Stimulated activated CD4-positive, alpha-beta T cell treated with anti-CD3 and anti-CD28 coated beads, Interleukin-1b, Interleukin-23, amount 100 ng/mL, for 48 hours (primary cell): ENCODE results near the gene LBHD2.
"Not testable (repeated sequence)": the region's sequence is repeated elsewhere in the genome, so short reads cannot be mapped to it uniquely, and the experiment has no call there.

Experiments
- DNase-seq: peaks from one replicate; pipeline ENCODE4 v3.0.0-alpha.2; 2020

The LBHD2 gene

GRCh38 chr14:103084021-103084919 lies at the start of gene LBHD2:
Gene LBHD2 (plus strand): TSS chr14:103084210. CDS start chr14:103086013, 1,803 bp downstream.
- DNase-seq = no peak

- DNase-seq = no peak
These were observed 42.5 kb upstream of the LBHD2 start for GRCh38 chr14:103041464-103041863.

- no peak for DNase-seq
These were observed 40.6 kb upstream of the LBHD2 start for GRCh38 chr14:103043257-103044015.

GRCh38 chr14:103045371-103045869 lies 38.6 kb upstream of the LBHD2 start:
- no peak for DNase-seq

GRCh38 chr14:103047453-103047852 lies 36.6 kb upstream of the LBHD2 start:
- not testable (repeated sequence) for DNase-seq

- DNase-seq = no peak
These were observed 33.1 kb upstream of the LBHD2 start for GRCh38 chr14:103050935-103051334.

GRCh38 chr14:103052407-103052806 lies 31.6 kb upstream of the LBHD2 start:
- DNase-seq = no peak

- no peak for DNase-seq
These were observed 28.3 kb upstream of the LBHD2 start for GRCh38 chr14:103055695-103056094.

- no peak for DNase-seq
These were observed 27.5 kb upstream of the LBHD2 start for GRCh38 chr14:103056322-103057027.

- no peak for DNase-seq
These were observed 27.0 kb upstream of the LBHD2 start for GRCh38 chr14:103057028-103057371.

GRCh38 chr14:103057372-103058163 lies 26.4 kb upstream of the LBHD2 start, which contains the start of gene CDC42BPB:
Gene CDC42BPB (minus strand): TSS chr14:103057549. CDS start chr14:103057173, 376 bp downstream.
- DNase-seq = peak; percentile 52

GRCh38 chr14:103058164-103059055 lies 25.6 kb upstream of the LBHD2 start:
- DNase-seq = no peak

GRCh38 chr14:103059556-103059955 lies 24.5 kb upstream of the LBHD2 start:
- no peak for DNase-seq

- DNase-seq = no peak
These were observed 22.5 kb upstream of the LBHD2 start for GRCh38 chr14:103061482-103061976.

GRCh38 chr14:103064436-103064835 lies 19.6 kb upstream of the LBHD2 start:
- DNase-seq = no peak

GRCh38 chr14:103064978-103065377 lies 19.0 kb upstream of the LBHD2 start:
- DNase-seq = no peak

- no peak for DNase-seq
These were observed 18.1 kb upstream of the LBHD2 start for GRCh38 chr14:103065861-103066260.

- DNase-seq = no peak
These were observed 17.6 kb upstream of the LBHD2 start for GRCh38 chr14:103066399-103066798.

GRCh38 chr14:103067231-103067954 lies 16.6 kb upstream of the LBHD2 start:
- no peak for DNase-seq
